ENCODE data around the gene FOXK1. TPM values are rescaled to one million over a fixed set of nuclear protein-coding genes. Genes with fewer than 3 reads are reported as not detected.

Gene FOXK1
- polyA plus RNA-seq, 3 donors: 0.33 to 16.8 (median 0.76) TPM

GRCh38 chr7:4758791-4759190 lies 76.7 kb downstream of the FOXK1 start:
- Histone ChIP-seq H3K9ac (ENCODE audit: insufficient read depth, low read length, poor library complexity, severe bottlenecking) (no peak overlapping the region), H3K27me3 (ENCODE audit: control insufficient read depth in 2 of 2, insufficient read depth in 2 of 2, low read length in 2 of 2) (no peaks in the 10 kb centered on the region), H3K27ac (ENCODE audit: low read depth in 1 of 2, low read length in 2 of 2) (no peak overlapping the region), H3K36me3 (replicated peaks in 1 of 2; ENCODE audit: control insufficient read depth in 1 of 2, insufficient read depth in 2 of 2, low read length in 2 of 2) (peaks cover 85 to 97% of the 10 kb centered on the region in 2 donors), H3K4me3 (replicated peaks in 1 of 3; ENCODE audit: low read depth in 2 of 3, low read length in 3 of 3) (no peak overlapping the region), H4K20me1 (ENCODE audit: insufficient read depth, low read length) (peaks cover 16% of the 10 kb centered on the region), H3K4me2 (replicated peaks; ENCODE audit: extremely low read depth, low read length, poor library complexity, severe bottlenecking) (no peak overlapping the region), H3K4me1 (ENCODE audit: control insufficient read depth in 1 of 2, insufficient read depth in 2 of 2, low read length in 2 of 2) (no peaks in the 10 kb centered on the region), H3K9me3 (replicated peaks in 1 of 2; ENCODE audit: control insufficient read depth in 1 of 2, insufficient read depth in 1 of 2, low read length in 2 of 2) (no peaks in the 10 kb centered on the region), H2AFZ (ENCODE audit: insufficient read depth, low read depth, low read length, poor library complexity, severe bottlenecking) (no peak overlapping the region), H3K79me2 (ENCODE audit: insufficient read depth, low read length) (peaks cover 13% of the 10 kb centered on the region)
- TF ChIP-seq CTCF (IDR thresholded peaks at IDR 0.05): no peak
- Mint-ChIP-seq H3K9me3 (peaks cover 0 to 3% (median 0%) of the 10 kb centered on the region in 7 donors), H3K4me1 (no peaks in the 10 kb centered on the region), H3K27ac (no peak overlapping the region), H3K36me3 (peaks cover 74 to 96% of the 10 kb centered on the region in 2 donors), H3K27me3 (ENCODE audit: low read depth in 3 of 3) (peaks cover 0 to 3% (median 0%) of the 10 kb centered on the region in 3 donors), H3K4me3 (no peak overlapping the region)
- 97% methylated on average over 29 of the region's 29 CpGs for WGBS (ENCODE audit: insufficient coverage)
- intact Hi-C loops (cut with micrococcal nuclease): loop anchor here in 1 of 2 donors (10.0 kb wide), 1 partner anchor 144 kb away; no protein-coding TSS in a partner anchor
- DNase-seq: no peak

GRCh38 chr7:4759211-4759610 lies 77.1 kb downstream of the FOXK1 start:
- no peak overlapping the region for H3K4me2 ChIP-seq (replicated peaks; ENCODE audit: extremely low read depth, low read length, poor library complexity, severe bottlenecking)
- no peaks in the 10 kb centered on the region for H3K4me1 ChIP-seq (ENCODE audit: control insufficient read depth in 1 of 2, insufficient read depth in 2 of 2, low read length in 2 of 2)
- Mint-ChIP-seq H3K27ac (no peak overlapping the region), H3K4me1 (no peaks in the 10 kb centered on the region), H3K27me3 (ENCODE audit: low read depth in 3 of 3) (peaks cover 0 to 3% (median 0%) of the 10 kb centered on the region in 3 donors), H3K4me3 (no peak overlapping the region), H3K36me3 (peaks cover 76 to 99% of the 10 kb centered on the region in 2 donors), H3K9me3 (peaks cover 0 to 3% (median 0%) of the 10 kb centered on the region in 7 donors)
- no peak overlapping the region for H2AFZ ChIP-seq (ENCODE audit: insufficient read depth, low read depth, low read length, poor library complexity, severe bottlenecking)
- no peak overlapping the region for H3K9ac ChIP-seq (ENCODE audit: insufficient read depth, low read length, poor library complexity, severe bottlenecking)
- H3K9me3 ChIP-seq (replicated peaks in 1 of 2; ENCODE audit: control insufficient read depth in 1 of 2, insufficient read depth in 1 of 2, low read length in 2 of 2): no peaks in the 10 kb centered on the region
- TF ChIP-seq CTCF (IDR thresholded peaks at IDR 0.05): no peak
- no peaks in the 10 kb centered on the region for H3K27me3 ChIP-seq (ENCODE audit: control insufficient read depth in 2 of 2, insufficient read depth in 2 of 2, low read length in 2 of 2)
- DNase-seq: no peak
- H3K79me2 ChIP-seq (ENCODE audit: insufficient read depth, low read length): peaks cover 9% of the 10 kb centered on the region
- peaks cover 85 to 99% of the 10 kb centered on the region in 2 donors for H3K36me3 ChIP-seq (replicated peaks in 1 of 2; ENCODE audit: control insufficient read depth in 1 of 2, insufficient read depth in 2 of 2, low read length in 2 of 2)
- H4K20me1 ChIP-seq (ENCODE audit: insufficient read depth, low read length): peaks cover 14% of the 10 kb centered on the region
- no peak overlapping the region for H3K27ac ChIP-seq (ENCODE audit: low read depth in 1 of 2, low read length in 2 of 2)
- no peak overlapping the region for H3K4me3 ChIP-seq (replicated peaks in 1 of 3; ENCODE audit: low read depth in 2 of 3, low read length in 3 of 3)
- intact Hi-C loops (cut with micrococcal nuclease): loop anchor here in 1 of 2 donors (10.0 kb wide), 1 partner anchor 144 kb away; no protein-coding TSS in a partner anchor
- 98% methylated on average over 28 of the region's 40 CpGs for WGBS (ENCODE audit: insufficient coverage)
